GM06990 (cell line): Measurements from ENCODE around the gene INTS3.

Experiments
- DNase-seq: peaks from one replicate; pipeline ENCODE4 v3.0.0-alpha.2; 2011; ENCODE audit not compliant: insufficient read length; ENCODE audit errors: extremely low read depth
- H3K27me3 ChIP-seq: replicated peaks from 2 replicates; pipeline ENCODE4 v1.6.0; 2011; ENCODE audit warnings: low read length; ENCODE audit not compliant: control insufficient read depth, insufficient read depth
- H3K36me3 ChIP-seq: 2 replicates; pipeline ENCODE4 v1.5.1; 2011; ENCODE audit warnings: low read length; ENCODE audit not compliant: control insufficient read depth, insufficient read depth
- H3K4me3 ChIP-seq: replicated peaks from 2 replicates; pipeline ENCODE4 v1.5.1; 2011; ENCODE audit warnings: low read depth, mild to moderate bottlenecking, control low read depth, low read length
- TF ChIP-seq, protein P1 (sequence below): IDR thresholded peaks from 2 replicates; pipeline ENCODE4 v1.5.1; 2011; ENCODE audit warnings: low read length, control low read depth, mild to moderate bottlenecking, inconsistent platforms; ENCODE audit not compliant: insufficient read depth, poor library complexity, severe bottlenecking

INTS3 gene

GRCh38 chr1:153805886-153806719 lies 78.3 kb downstream of the INTS3 start:
- H3K36me3 ChIP-seq = peaks cover 14% of the 10 kb centered on the region
- DNase-seq = no peak
- H3K4me3 ChIP-seq = no peak overlapping the region
- TF ChIP-seq, protein P1, sequence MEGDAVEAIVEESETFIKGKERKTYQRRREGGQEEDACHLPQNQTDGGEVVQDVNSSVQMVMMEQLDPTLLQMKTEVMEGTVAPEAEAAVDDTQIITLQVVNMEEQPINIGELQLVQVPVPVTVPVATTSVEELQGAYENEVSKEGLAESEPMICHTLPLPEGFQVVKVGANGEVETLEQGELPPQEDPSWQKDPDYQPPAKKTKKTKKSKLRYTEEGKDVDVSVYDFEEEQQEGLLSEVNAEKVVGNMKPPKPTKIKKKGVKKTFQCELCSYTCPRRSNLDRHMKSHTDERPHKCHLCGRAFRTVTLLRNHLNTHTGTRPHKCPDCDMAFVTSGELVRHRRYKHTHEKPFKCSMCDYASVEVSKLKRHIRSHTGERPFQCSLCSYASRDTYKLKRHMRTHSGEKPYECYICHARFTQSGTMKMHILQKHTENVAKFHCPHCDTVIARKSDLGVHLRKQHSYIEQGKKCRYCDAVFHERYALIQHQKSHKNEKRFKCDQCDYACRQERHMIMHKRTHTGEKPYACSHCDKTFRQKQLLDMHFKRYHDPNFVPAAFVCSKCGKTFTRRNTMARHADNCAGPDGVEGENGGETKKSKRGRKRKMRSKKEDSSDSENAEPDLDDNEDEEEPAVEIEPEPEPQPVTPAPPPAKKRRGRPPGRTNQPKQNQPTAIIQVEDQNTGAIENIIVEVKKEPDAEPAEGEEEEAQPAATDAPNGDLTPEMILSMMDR = no peak
- H3K27me3 ChIP-seq = no peaks in the 10 kb centered on the region

DNA sequence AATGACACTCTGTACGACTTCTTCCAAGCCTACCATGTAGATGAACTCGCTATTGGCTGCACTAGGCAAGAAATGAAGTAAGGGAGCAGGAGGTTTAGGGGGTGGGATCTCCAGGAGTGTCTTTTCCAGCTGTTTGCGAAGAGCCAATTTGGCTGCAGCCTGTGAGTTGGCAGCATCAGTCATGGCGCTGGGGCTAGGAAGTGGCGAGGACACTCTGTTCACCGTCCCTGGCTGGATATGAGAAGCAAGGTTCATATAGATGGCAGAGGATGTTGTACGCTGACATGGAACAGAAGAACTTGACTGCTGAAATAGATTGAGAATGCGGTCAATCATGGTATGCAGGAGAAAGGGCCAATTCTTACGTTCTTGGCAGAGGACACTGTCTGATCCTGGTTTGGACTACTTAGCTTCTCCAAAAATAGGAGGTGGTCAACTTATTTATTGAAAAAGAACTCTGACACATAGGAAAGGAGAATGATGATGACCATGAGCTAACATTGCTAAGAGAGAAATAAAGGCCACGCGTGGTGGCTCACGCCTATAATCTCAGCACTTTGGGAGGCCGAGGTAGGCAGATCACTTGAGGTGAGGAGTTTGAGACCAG lies 88.5 kb downstream of the INTS3 start:
- DNase-seq = no peak
- H3K4me3 ChIP-seq = no peak overlapping the region
- H3K27me3 ChIP-seq = no peaks in the 10 kb centered on the region
- TF ChIP-seq, protein P1 = no peak
- peaks cover 30% of the 10 kb centered on the region for H3K36me3 ChIP-seq

GRCh38 chr1:153818876-153819275 lies 91.0 kb downstream of the INTS3 start:
- Histone ChIP-seq H3K4me3 (no peak overlapping the region), H3K36me3 (peaks cover 17% of the 10 kb centered on the region), H3K27me3 (no peaks in the 10 kb centered on the region)
- TF ChIP-seq, protein P1 = no peak
- no peak for DNase-seq
